Measurements from ENCODE around the gene IZUMO1R. TPM values are rescaled to one million over a fixed set of nuclear protein-coding genes. Genes with fewer than 3 reads are reported as not detected.

IZUMO1R gene
- total RNA-seq, 1 experiment from 2014 or later, result not detected

DNA sequence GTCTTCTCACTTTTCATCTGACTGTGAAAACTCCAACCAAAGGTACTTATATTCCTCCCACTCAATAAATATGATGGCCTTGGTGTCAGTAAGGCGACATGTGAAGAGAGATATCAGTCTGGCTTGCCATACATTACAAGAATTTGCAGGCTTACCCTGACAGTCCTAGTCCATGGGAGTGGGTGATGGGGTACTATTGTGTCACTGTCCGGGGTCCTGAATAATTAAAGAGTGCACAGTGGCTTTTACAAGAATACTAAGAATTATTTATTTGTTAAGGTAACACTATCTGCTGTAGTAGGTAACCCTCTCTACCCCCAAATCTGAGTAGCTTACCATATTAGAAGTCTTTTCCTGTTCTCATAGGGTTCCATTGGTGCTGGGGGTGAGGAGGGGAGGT, 23.1 kb upstream of the IZUMO1R start:
- no peak for DNase-seq
- intact Hi-C loops (cut with micrococcal nuclease; ENCODE audit: unreplicated experiment), result no loop called here
- no peaks in the 10 kb centered on the region for H3K9me2 ChIP-seq (ENCODE audit: insufficient read depth)
- no peaks in the 10 kb centered on the region for H3K36me3 ChIP-seq (ENCODE audit: low read depth)
- CTCF ChIA-PET, result no interaction called here
- H3K4me3 ChIP-seq, result no peak overlapping the region
- no peak overlapping the region for H3K4me2 ChIP-seq
- no peak overlapping the region for H3K27ac ChIP-seq
- peaks cover 4% of the 10 kb centered on the region; the same call in 1 of the 2 replicates for H3K27me3 ChIP-seq (ENCODE audit: insufficient read depth, low read depth)
- H4K20me1 ChIP-seq (ENCODE audit: insufficient read depth), result no peaks in the 10 kb centered on the region
- TF ChIP-seq, protein P1, sequence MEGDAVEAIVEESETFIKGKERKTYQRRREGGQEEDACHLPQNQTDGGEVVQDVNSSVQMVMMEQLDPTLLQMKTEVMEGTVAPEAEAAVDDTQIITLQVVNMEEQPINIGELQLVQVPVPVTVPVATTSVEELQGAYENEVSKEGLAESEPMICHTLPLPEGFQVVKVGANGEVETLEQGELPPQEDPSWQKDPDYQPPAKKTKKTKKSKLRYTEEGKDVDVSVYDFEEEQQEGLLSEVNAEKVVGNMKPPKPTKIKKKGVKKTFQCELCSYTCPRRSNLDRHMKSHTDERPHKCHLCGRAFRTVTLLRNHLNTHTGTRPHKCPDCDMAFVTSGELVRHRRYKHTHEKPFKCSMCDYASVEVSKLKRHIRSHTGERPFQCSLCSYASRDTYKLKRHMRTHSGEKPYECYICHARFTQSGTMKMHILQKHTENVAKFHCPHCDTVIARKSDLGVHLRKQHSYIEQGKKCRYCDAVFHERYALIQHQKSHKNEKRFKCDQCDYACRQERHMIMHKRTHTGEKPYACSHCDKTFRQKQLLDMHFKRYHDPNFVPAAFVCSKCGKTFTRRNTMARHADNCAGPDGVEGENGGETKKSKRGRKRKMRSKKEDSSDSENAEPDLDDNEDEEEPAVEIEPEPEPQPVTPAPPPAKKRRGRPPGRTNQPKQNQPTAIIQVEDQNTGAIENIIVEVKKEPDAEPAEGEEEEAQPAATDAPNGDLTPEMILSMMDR (conservative IDR thresholded peaks at IDR 0.05), result no peak
- TF ChIP-seq EZH2 (IDR thresholded peaks at IDR 0.05; ENCODE audit: low read depth), result no peak
- no TSS peak for BruUV-seq (replicated peaks)
- no peaks in the 10 kb centered on the region for H3K79me2 ChIP-seq (ENCODE audit: low read depth)
- no peak overlapping the region for H2AFZ ChIP-seq
- POLR2A ChIA-PET (ENCODE audit: unreplicated experiment), result no interaction called here
- no peaks in the 10 kb centered on the region for H3K4me1 ChIP-seq (replicated peaks; ENCODE audit: insufficient read depth)
- H3K9me3 ChIP-seq (ENCODE audit: insufficient read depth, low read depth), result no peaks in the 10 kb centered on the region
- no peaks in the 10 kb centered on the region for H3F3A ChIP-seq (ENCODE audit: insufficient read depth, low read depth)

DNA sequence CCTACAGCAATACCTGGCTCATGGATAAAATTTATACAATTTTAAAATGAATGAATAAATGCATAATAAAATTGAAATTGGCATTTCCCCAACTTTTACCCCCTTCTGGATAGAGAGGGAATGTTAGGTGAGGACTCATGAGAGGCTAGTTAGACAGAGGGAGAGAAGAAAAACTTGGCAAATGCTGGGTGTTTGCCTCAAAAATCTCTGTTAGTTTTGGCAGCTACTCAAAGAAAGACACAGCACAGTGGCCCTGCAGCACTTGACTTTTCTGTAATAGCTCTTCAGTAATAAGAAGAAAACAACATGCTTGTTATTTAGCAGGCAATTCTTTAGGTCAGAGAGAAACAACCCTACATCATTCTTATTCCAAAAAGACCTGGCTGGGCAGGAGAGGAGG, 20.7 kb upstream of the IZUMO1R start:
- BruUV-seq (replicated peaks), result no TSS peak

DNA sequence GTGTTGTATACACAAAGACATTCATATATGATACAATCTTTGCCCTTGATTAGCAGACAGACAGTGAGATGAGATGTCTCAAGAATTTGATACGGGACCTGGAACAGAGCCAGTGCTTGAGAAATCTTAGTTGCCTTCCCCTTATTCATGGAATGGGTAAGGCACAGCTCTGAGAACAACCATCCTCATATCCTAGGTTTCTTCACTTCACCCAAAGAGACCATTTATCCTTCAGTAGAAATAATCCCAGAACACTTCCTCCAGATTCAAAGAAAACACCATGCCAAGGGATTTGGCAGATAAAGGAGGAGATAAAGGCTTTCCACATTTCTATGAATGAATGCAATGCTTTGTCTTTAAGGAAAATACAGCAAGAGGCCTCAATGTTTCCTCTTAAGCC, 8.8 kb upstream of the IZUMO1R start:
- Histone ChIP-seq H3K4me2 (no peak overlapping the region), H3K27me3 (ENCODE audit: insufficient read depth, low read depth) (peaks cover 23% of the 10 kb centered on the region; the same call in 1 of the 2 replicates), H3K79me2 (ENCODE audit: low read depth) (no peaks in the 10 kb centered on the region), H3F3A (ENCODE audit: insufficient read depth, low read depth) (no peaks in the 10 kb centered on the region), H4K20me1 (ENCODE audit: insufficient read depth) (no peaks in the 10 kb centered on the region), H2AFZ (no peak overlapping the region), H3K4me3 (no peak overlapping the region), H3K9me3 (ENCODE audit: insufficient read depth, low read depth) (no peaks in the 10 kb centered on the region), H3K4me1 (replicated peaks; ENCODE audit: insufficient read depth) (no peaks in the 10 kb centered on the region), H3K9me2 (ENCODE audit: insufficient read depth) (peaks cover 8% of the 10 kb centered on the region; the same call in 1 of the 2 replicates), H3K27ac (no peak overlapping the region), H3K36me3 (ENCODE audit: low read depth) (no peaks in the 10 kb centered on the region)
- ChIA-PET POLR2A (ENCODE audit: unreplicated experiment) (no interaction called here), CTCF (no interaction called here)
- intact Hi-C loops (cut with micrococcal nuclease; ENCODE audit: unreplicated experiment), result no loop called here
- no peak for TF ChIP-seq EZH2 (IDR thresholded peaks at IDR 0.05; ENCODE audit: low read depth)
- TF ChIP-seq, protein P1 (conservative IDR thresholded peaks at IDR 0.05), result no peak
- no TSS peak for BruUV-seq (replicated peaks)
- DNase-seq, result no peak

More for the DNA sequence above, 20.7 kb upstream of the IZUMO1R start:
- Histone ChIP-seq H3K36me3 (ENCODE audit: low read depth) (no peaks in the 10 kb centered on the region), H3K9me2 (ENCODE audit: insufficient read depth) (no peaks in the 10 kb centered on the region), H3K4me2 (no peak overlapping the region), H3K27ac (no peak overlapping the region), H4K20me1 (ENCODE audit: insufficient read depth) (no peaks in the 10 kb centered on the region), H3K9me3 (ENCODE audit: insufficient read depth, low read depth) (no peaks in the 10 kb centered on the region), H3K4me3 (no peak overlapping the region), H2AFZ (no peak overlapping the region), H3K4me1 (replicated peaks; ENCODE audit: insufficient read depth) (no peaks in the 10 kb centered on the region), H3F3A (ENCODE audit: insufficient read depth, low read depth) (no peaks in the 10 kb centered on the region), H3K79me2 (ENCODE audit: low read depth) (no peaks in the 10 kb centered on the region), H3K27me3 (ENCODE audit: insufficient read depth, low read depth) (peaks cover 4% of the 10 kb centered on the region; the same call in 1 of the 2 replicates)
- intact Hi-C loops (cut with micrococcal nuclease; ENCODE audit: unreplicated experiment), result no loop called here
- POLR2A ChIA-PET (ENCODE audit: unreplicated experiment), result no interaction called here
- DNase-seq, result no peak
- CTCF ChIA-PET, result interaction anchor here (0.6 kb wide), 1 partner anchor 478 kb away, joined by 3 read pairs; no protein-coding TSS in a partner anchor
- TF ChIP-seq, protein P1 (conservative IDR thresholded peaks at IDR 0.05), result no peak
- no peak for TF ChIP-seq EZH2 (IDR thresholded peaks at IDR 0.05; ENCODE audit: low read depth)
